T-cell (primary cell): ENCODE data around the gene RMP24.

Experiments
- ATAC-seq, 4 experiments: fragments of 200-7000 bp in 3 of 4; fragments of 150-1000 bp in 1 of 4; cut with Tn5 transposase; replicated peaks in 1 of 4; 1 replicate in 3 of 4; 2 replicates in 1 of 4; pipeline ENCODE4 v1.10.0; 2021; ENCODE audit warnings: moderate library complexity in 3 of 4, mild to moderate bottlenecking in 2 of 4, moderate number of reproducible peaks in 1 of 4
- CTCF ChIA-PET, 2 donors: fragments of 300-600 bp; sonication (Branson Sonifier 250); formaldehyde crosslinking; loops; one replicate each; lab custom pipeline; 2022; ENCODE audit warnings: antibody characterized with exemption in 2 of 2; lab: Charles Lee
- POLR2A ChIA-PET, 2 donors: fragments of 300-600 bp; sonication (Branson Sonifier 250); formaldehyde crosslinking; loops; one replicate each; lab custom pipeline; 2022; ENCODE audit warnings: antibody characterized with exemption in 2 of 2; lab: Charles Lee
- DNase-seq, 35 experiments: peaks; one replicate each; pipeline versions ENCODE4 v3.0.0 to v3.0.0-alpha.2; 2013 to 2023
- H3K27ac ChIP-seq: one replicate; pipeline ENCODE4 v1.5.1; 2013; ENCODE audit warnings: low read length
- H3K27me3 ChIP-seq, 2 experiments: replicated peaks in 1 of 2; 1 replicate in 1 of 2; 2 replicates in 1 of 2; pipeline versions ENCODE4 v1.6.1 to v1.7.0; 2013; ENCODE audit warnings: low read length in 1 of 2, mixed read lengths in 1 of 2; ENCODE audit not compliant: control insufficient read depth in 2 of 2, insufficient read depth in 2 of 2; ENCODE audit errors: extremely low read depth in 1 of 2
- H3K36me3 ChIP-seq, 2 donors: 1 replicate in 1 of 2; 2 replicates in 1 of 2; pipeline versions ENCODE4 v1.6.1 to v1.7.0; 2013; ENCODE audit warnings: low read length in 1 of 2; ENCODE audit not compliant: control insufficient read depth in 2 of 2, insufficient read depth in 1 of 2; ENCODE audit errors: extremely low read depth in 1 of 2
- H3K4me1 ChIP-seq, 2 experiments: 1 replicate in 1 of 2; 2 replicates in 1 of 2; pipeline versions ENCODE4 v1.6.1 to v1.7.0; 2013; ENCODE audit warnings: low read length in 2 of 2, mixed read lengths in 1 of 2; ENCODE audit not compliant: insufficient read depth in 2 of 2, control insufficient read depth in 1 of 2; ENCODE audit errors: extremely low read depth in 1 of 2
- H3K4me3 ChIP-seq, 2 donors: 1 replicate in 1 of 2; 2 replicates in 1 of 2; pipeline versions ENCODE4 v1.5.1 to v1.7.0; 2013; ENCODE audit warnings: mild to moderate bottlenecking in 2 of 2, low read length in 1 of 2, moderate library complexity in 1 of 2; ENCODE audit not compliant: control insufficient read depth in 1 of 2; ENCODE audit errors: extremely low read depth in 1 of 2
- H3K9me3 ChIP-seq: 2 replicates; pipeline ENCODE4 v1.7.0; 2013
- H3K27ac Mint-ChIP-seq, 2 donors: one replicate each; pipeline ENCODE4 v1.8.0; 2020 to 2021; ENCODE audit warnings: mild to moderate bottlenecking in 2 of 2, mixed read lengths in 2 of 2
- H3K27me3 Mint-ChIP-seq, 2 donors: one replicate each; pipeline ENCODE4 v1.8.0; 2021 to 2022; ENCODE audit warnings: mixed read lengths in 2 of 2
- H3K36me3 Mint-ChIP-seq: one replicate; pipeline ENCODE4 v1.8.0; 2021; ENCODE audit warnings: mixed read lengths
- H3K4me1 Mint-ChIP-seq, 3 donors: one replicate each; pipeline ENCODE4 v1.8.0; 2020 to 2022; ENCODE audit warnings: mixed read lengths in 3 of 3, mild to moderate bottlenecking in 1 of 3
- H3K4me3 Mint-ChIP-seq, 3 donors: one replicate each; pipeline ENCODE4 v1.8.0; 2020 to 2022; ENCODE audit warnings: mild to moderate bottlenecking in 3 of 3, mixed read lengths in 3 of 3, moderate library complexity in 3 of 3
- H3K9me3 Mint-ChIP-seq, 3 donors: one replicate each; pipeline ENCODE4 v1.8.0; 2020 to 2022; ENCODE audit warnings: mixed read lengths in 3 of 3
- WGBS: methylation state at CpG from one replicate; pipeline ENCODE4 v1.1.5; 2013; ENCODE audit warnings: missing lambda C conversion rate; ENCODE audit not compliant: insufficient coverage; 5-methylcytosine and 5-hydroxymethylcytosine counted together

RMP24 gene

GRCh38 chr18:35971661-35972196 is 750 bp upstream of the RMP24 start:
- WGBS = 16% methylated on average over 6 of the region's 15 CpGs
- H3K4me3 Mint-ChIP-seq = peak overlapping the region; percentile 92 to 98 (median 98)
- Histone ChIP-seq H3K36me3 (peaks cover 0 to 16% of the 10 kb centered on the region in 2 donors), H3K9me3 (no peaks in the 10 kb centered on the region), H3K27ac (peak overlapping the region; percentile 74), H3K4me1 (peaks cover 22 to 34% of the 10 kb centered on the region in 2 experiments), H3K4me3 (peak overlapping the region; percentile 70 to 75), H3K27me3 (no peaks in the 10 kb centered on the region)
- DNase-seq = no peak
- ChIA-PET CTCF (interaction anchor here in 1 of 2 donors (0.7 kb wide), 1 partner anchor 107 kb away, joined by 6 read pairs; no protein-coding TSS in a partner anchor), POLR2A (interaction anchor here in 1 of 2 donors (0.5 to 0.6 kb wide), 4 partner anchors 17 to 907 kb away, joined by 3 to 6 read pairs (median 4); no protein-coding TSS in a partner anchor)
- peak in 1 of 4 experiments; percentile 0 for ATAC-seq
- H3K36me3 Mint-ChIP-seq = peaks cover 21% of the 10 kb centered on the region
- peak overlapping the region; percentile 98 for H3K27ac Mint-ChIP-seq
- no peaks in the 10 kb centered on the region for H3K9me3 Mint-ChIP-seq
- peaks cover 63 to 69% (median 65%) of the 10 kb centered on the region in 3 donors for H3K4me1 Mint-ChIP-seq
- H3K27me3 Mint-ChIP-seq = no peaks in the 10 kb centered on the region

- H3K27ac ChIP-seq = peak overlapping the region; percentile 74
- H3K27me3 ChIP-seq = no peaks in the 10 kb centered on the region
- 88% methylated on average over 2 of the region's 12 CpGs for WGBS
- peak overlapping the region; percentile 35 to 70 for H3K4me3 ChIP-seq
- CTCF ChIA-PET = interaction anchor here in 1 of 2 donors (0.5 to 0.6 kb wide), 2 partner anchors 69 to 859 kb away, joined by 3 to 4 read pairs; no protein-coding TSS in a partner anchor
- ATAC-seq (no peak), DNase-seq (no peak)
- Mint-ChIP-seq H3K4me1 (peaks cover 55 to 66% (median 59%) of the 10 kb centered on the region in 3 donors), H3K27me3 (no peaks in the 10 kb centered on the region), H3K4me3 (peak overlapping the region; percentile 92 to 98 (median 98)), H3K36me3 (peaks cover 38% of the 10 kb centered on the region), H3K9me3 (no peaks in the 10 kb centered on the region), H3K27ac (peak overlapping the region; percentile 97 to 98)
- H3K4me1 ChIP-seq = peaks cover 20 to 30% of the 10 kb centered on the region in 2 experiments
- H3K36me3 ChIP-seq = peaks cover 3 to 33% of the 10 kb centered on the region in 2 donors
- POLR2A ChIA-PET = interaction anchor here in 1 of 2 donors (0.6 kb wide), 2 partner anchors 11 to 155 kb away, joined by 3 to 4 read pairs; no protein-coding TSS in a partner anchor
- no peaks in the 10 kb centered on the region for H3K9me3 ChIP-seq
Measured at GRCh38 chr18:35973650-35974049, 1.2 kb downstream of the RMP24 start.

- ATAC-seq = no peak
- peaks cover 3 to 39% of the 10 kb centered on the region in 2 donors for H3K36me3 ChIP-seq
- ChIA-PET CTCF (interaction anchor here in 1 of 2 donors (0.5 to 0.6 kb wide), 2 partner anchors 69 to 159 kb away, joined by 4 to 6 read pairs; no protein-coding TSS in a partner anchor), POLR2A (no interaction called here)
- no peaks in the 10 kb centered on the region for H3K9me3 ChIP-seq
- WGBS = no CpG with 5 or more reads among the region's 3 CpGs
- peaks cover 41% of the 10 kb centered on the region for H3K36me3 Mint-ChIP-seq
- H3K4me3 ChIP-seq = no peak overlapping the region
- H3K9me3 Mint-ChIP-seq = no peaks in the 10 kb centered on the region
- no peaks in the 10 kb centered on the region for H3K27me3 Mint-ChIP-seq
- peak overlapping the region; percentile 97 to 98 for H3K27ac Mint-ChIP-seq
- no peaks in the 10 kb centered on the region for H3K27me3 ChIP-seq
- H3K4me1 Mint-ChIP-seq = peaks cover 50 to 63% (median 55%) of the 10 kb centered on the region in 3 donors
- no peak for DNase-seq
- H3K4me3 Mint-ChIP-seq = peak overlapping the region; percentile 92 to 98 (median 98)
- H3K27ac ChIP-seq = no peak overlapping the region
- peaks cover 18 to 30% of the 10 kb centered on the region in 2 experiments for H3K4me1 ChIP-seq
Measured at GRCh38 chr18:35974181-35974580, 1.7 kb downstream of the RMP24 start.

GRCh38 chr18:35979112-35979511 is 6.6 kb downstream of the RMP24 start:
- Histone ChIP-seq H3K36me3 (peaks cover 13 to 64% of the 10 kb centered on the region in 2 donors), H3K4me1 (no peaks in the 10 kb centered on the region), H3K27ac (no peak overlapping the region), H3K27me3 (no peaks in the 10 kb centered on the region), H3K9me3 (no peaks in the 10 kb centered on the region), H3K4me3 (no peak overlapping the region)
- peaks cover 66% of the 10 kb centered on the region for H3K36me3 Mint-ChIP-seq
- ATAC-seq (no peak), DNase-seq (no peak)
- no peak overlapping the region for H3K27ac Mint-ChIP-seq
- ChIA-PET CTCF (no interaction called here), POLR2A (no interaction called here)
- peaks cover 11 to 24% (median 19%) of the 10 kb centered on the region in 3 donors for H3K4me1 Mint-ChIP-seq
- no peaks in the 10 kb centered on the region for H3K9me3 Mint-ChIP-seq
- H3K27me3 Mint-ChIP-seq = no peaks in the 10 kb centered on the region
- H3K4me3 Mint-ChIP-seq = no peak overlapping the region

GRCh38 chr18:35982409-35983114 is 10.1 kb downstream of the RMP24 start:
- Histone ChIP-seq H3K4me1 (no peaks in the 10 kb centered on the region), H3K36me3 (peaks cover 10 to 44% of the 10 kb centered on the region in 2 donors), H3K9me3 (no peaks in the 10 kb centered on the region), H3K27me3 (no peaks in the 10 kb centered on the region), H3K4me3 (no peak overlapping the region), H3K27ac (no peak overlapping the region)
- H3K27me3 Mint-ChIP-seq = no peaks in the 10 kb centered on the region
- peaks cover 0 to 4% (median 4%) of the 10 kb centered on the region in 3 donors for H3K4me1 Mint-ChIP-seq
- ATAC-seq = no peak
- H3K9me3 Mint-ChIP-seq = no peaks in the 10 kb centered on the region
- peaks cover 61% of the 10 kb centered on the region for H3K36me3 Mint-ChIP-seq
- ChIA-PET POLR2A (no interaction called here), CTCF (no interaction called here)
- DNase-seq = no peak
- WGBS = no CpG with 5 or more reads among the region's 2 CpGs
- no peak overlapping the region for H3K27ac Mint-ChIP-seq
- H3K4me3 Mint-ChIP-seq = no peak overlapping the region

GRCh38 chr18:35983147-35983546 is 10.7 kb downstream of the RMP24 start:
- Mint-ChIP-seq H3K9me3 (no peaks in the 10 kb centered on the region), H3K4me3 (no peak overlapping the region), H3K27ac (no peak overlapping the region), H3K36me3 (peaks cover 58% of the 10 kb centered on the region), H3K4me1 (no peaks in the 10 kb centered on the region), H3K27me3 (no peaks in the 10 kb centered on the region)
- H3K36me3 ChIP-seq = peaks cover 10 to 39% of the 10 kb centered on the region in 2 donors
- H3K4me1 ChIP-seq = no peaks in the 10 kb centered on the region
- no peak for ATAC-seq
- ChIA-PET POLR2A (no interaction called here), CTCF (no interaction called here)
- H3K9me3 ChIP-seq = no peaks in the 10 kb centered on the region
- H3K27me3 ChIP-seq = no peaks in the 10 kb centered on the region
- DNase-seq = no peak
- H3K4me3 ChIP-seq = no peak overlapping the region
- no peak overlapping the region for H3K27ac ChIP-seq
